D721Med (cell line): ENCODE results near the gene RMI2.
"Not testable (repeated sequence)": the region's sequence is repeated elsewhere in the genome, so short reads cannot be mapped to it uniquely, and the experiment has no call there.

Experiments used
- DNase-seq: peaks from one replicate; pipeline ENCODE4 v3.0.0; 2011; ENCODE audit warnings: low spot score; ENCODE audit not compliant: insufficient read length
- FAIRE-seq: peaks from 2 replicates; lab custom pipeline; 2011; peaks lifted over from hg19 to GRCh38; lab: Jason Lieb, UNC
- TF ChIP-seq, protein P1 (sequence below): IDR thresholded peaks from 2 replicates; pipeline ENCODE4 v1.5.1; 2012; ENCODE audit warnings: mild to moderate bottlenecking, control low read depth; ENCODE audit not compliant: insufficient read depth; ENCODE audit errors: missing control alignments

The RMI2 gene

GRCh38 chr16:11367483-11367906 is 22.2 kb downstream of the RMI2 start:
- TF ChIP-seq, protein P1, sequence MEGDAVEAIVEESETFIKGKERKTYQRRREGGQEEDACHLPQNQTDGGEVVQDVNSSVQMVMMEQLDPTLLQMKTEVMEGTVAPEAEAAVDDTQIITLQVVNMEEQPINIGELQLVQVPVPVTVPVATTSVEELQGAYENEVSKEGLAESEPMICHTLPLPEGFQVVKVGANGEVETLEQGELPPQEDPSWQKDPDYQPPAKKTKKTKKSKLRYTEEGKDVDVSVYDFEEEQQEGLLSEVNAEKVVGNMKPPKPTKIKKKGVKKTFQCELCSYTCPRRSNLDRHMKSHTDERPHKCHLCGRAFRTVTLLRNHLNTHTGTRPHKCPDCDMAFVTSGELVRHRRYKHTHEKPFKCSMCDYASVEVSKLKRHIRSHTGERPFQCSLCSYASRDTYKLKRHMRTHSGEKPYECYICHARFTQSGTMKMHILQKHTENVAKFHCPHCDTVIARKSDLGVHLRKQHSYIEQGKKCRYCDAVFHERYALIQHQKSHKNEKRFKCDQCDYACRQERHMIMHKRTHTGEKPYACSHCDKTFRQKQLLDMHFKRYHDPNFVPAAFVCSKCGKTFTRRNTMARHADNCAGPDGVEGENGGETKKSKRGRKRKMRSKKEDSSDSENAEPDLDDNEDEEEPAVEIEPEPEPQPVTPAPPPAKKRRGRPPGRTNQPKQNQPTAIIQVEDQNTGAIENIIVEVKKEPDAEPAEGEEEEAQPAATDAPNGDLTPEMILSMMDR: no peak
- DNase-seq (no peak), FAIRE-seq (no peak)

DNA sequence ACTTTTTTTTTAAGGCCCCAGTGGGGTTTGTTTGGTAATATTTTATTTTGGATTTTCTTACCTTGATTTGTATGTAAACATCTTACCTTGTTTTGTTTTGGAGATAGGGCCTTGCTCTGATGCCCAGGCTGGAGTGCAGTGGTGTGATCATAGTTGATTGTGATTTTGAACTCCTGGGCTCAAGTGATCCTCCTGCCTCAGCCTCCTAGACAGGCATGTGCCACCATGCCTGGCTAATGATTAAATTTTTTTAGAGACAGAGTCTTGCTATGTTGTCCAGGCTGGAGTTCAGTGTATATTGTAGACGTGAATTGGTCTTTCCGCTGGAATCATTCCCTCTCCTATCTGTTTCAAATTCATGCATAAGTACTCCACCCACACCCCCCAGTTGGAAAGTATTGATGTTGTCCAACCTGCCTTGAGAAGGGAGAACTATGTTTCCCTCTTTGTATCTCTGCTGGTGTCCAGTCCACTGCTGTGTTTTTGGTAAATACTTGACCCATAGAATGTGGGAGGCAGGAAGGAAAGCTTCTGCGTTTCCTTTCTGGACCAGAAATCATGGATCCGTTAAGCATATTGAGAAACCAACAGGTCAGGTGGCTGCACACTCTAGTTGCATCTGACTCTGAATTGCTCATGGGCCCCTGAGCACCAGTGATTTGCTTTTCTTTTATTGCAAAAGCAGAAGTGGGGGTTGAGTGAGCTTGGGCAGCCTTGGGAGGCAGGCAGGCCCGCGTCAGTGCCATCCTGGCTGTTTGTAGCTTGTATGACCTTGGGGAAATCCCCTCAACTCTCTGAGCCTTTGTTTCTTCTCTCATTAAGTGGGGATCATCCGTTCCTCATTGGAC is 25.0 kb downstream of the RMI2 start:
- FAIRE-seq (no peak), DNase-seq (no peak)
- TF ChIP-seq, protein P1: no peak

DNA sequence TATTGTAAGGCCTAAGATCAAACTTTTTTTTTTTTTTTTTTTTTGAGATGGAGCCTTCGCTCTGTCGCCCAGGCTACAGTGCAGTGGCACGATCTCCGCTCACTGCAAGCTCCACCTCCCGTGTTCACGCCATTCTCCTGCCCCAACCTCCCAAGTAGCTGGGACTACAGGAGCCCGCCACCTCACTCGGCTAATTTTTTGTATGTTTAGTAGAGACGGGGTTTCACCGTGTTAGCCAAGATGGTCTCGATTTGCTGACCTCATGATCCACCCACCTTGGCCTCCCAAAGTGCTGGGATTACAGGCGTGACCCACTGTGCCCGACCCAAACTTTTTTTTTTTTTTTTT is 25.6 kb downstream of the RMI2 start:
- not testable (repeated sequence) for FAIRE-seq, DNase-seq

- no peak for FAIRE-seq
- TF ChIP-seq, protein P1: no peak
- DNase-seq: no peak
Observed at GRCh38 chr16:11372073-11372828, 27.0 kb downstream of the RMI2 start.

DNA sequence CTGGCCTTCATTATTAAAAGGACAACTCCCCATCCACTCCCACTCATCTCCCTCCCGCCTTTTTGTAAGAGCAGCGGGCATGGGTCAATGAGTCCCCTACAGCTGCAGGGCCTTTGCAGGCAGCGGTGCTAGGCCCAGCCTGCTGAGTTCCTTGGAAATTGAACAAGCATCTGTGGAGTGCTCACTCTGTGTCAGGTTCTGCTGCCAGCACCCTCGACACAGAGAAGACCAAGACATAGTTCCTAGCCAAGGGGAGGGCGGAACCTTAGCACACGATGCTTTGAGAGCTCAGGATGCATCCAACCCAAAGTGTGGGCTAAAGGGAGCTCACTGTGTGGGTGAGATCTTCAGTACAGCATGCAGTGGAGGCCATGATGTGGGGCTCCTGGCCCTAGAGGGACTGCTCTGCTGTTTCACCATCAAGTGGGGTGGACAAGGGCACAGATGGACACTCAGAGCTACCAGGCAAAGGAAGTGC is 27.6 kb downstream of the RMI2 start:
- no peak for DNase-seq
- no peak for FAIRE-seq
- TF ChIP-seq, protein P1: no peak

DNA sequence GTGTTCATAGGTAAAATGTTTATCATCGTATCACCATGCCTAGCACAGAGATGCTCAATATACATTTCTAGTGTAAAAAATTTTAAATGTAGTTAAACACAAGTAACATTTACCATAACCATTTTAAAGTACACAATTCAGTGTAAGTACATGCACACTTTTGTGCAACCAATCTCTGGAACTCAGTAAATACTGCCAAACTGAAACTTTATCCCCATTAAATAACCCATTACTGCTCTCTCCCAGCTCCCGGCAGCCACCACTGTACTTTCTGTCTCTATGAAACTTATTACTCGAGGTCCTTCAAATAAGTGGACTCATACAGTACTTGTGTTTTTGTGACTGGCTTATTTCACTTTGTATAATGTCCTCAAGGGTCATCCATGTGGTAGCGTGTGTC is 29.0 kb downstream of the RMI2 start:
- no peak for FAIRE-seq
- TF ChIP-seq, protein P1: no peak
- no peak for DNase-seq

DNA sequence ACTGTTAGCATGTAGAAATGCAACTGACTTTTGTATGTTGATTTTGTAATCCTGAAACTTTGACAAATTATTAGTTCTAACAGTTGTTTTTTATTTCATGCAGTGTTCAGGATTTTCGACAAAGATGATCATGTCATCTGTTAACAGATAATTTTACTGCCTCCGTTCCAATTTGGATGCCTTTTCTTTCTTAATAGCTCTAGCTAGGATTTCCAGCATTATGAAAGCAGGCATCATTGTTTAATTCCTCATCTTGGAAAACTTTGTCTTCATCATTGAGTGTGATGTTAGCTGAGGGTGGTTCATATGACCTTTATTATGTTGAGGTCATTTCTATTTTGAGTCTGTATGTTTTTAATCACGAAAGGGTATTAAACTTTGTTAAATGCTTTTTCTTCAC is 31.9 kb downstream of the RMI2 start:
- DNase-seq (no peak), FAIRE-seq (no peak)
- TF ChIP-seq, protein P1: no peak

- FAIRE-seq, DNase-seq: not testable (repeated sequence)
Observed at GRCh38 chr16:11378951-11379350, 33.7 kb downstream of the RMI2 start.
